NCI-H1048 (cell line): Measurements from ENCODE around the gene STX8.

Source experiments
- DNase-seq: peaks from one replicate; lab custom pipeline; 2025; lab: John Stamatoyannopoulos, UW

Gene STX8

DNA sequence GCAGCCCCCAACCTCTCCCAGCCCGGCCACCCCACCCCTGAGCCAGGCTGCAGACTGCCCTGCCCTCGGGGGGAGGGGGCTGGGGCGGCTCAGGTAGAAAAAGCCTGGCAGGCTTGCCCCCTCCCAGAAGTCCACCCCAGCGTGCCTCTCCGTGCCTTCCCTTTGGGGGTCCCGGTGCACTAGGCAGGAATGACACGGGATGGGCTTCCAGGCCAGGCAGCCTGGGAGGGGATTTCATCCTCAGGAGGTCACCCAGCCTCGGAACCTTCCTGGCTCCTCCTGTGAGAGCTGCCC, 369.3 kb downstream of the STX8 start:
- no peak for DNase-seq

DNA sequence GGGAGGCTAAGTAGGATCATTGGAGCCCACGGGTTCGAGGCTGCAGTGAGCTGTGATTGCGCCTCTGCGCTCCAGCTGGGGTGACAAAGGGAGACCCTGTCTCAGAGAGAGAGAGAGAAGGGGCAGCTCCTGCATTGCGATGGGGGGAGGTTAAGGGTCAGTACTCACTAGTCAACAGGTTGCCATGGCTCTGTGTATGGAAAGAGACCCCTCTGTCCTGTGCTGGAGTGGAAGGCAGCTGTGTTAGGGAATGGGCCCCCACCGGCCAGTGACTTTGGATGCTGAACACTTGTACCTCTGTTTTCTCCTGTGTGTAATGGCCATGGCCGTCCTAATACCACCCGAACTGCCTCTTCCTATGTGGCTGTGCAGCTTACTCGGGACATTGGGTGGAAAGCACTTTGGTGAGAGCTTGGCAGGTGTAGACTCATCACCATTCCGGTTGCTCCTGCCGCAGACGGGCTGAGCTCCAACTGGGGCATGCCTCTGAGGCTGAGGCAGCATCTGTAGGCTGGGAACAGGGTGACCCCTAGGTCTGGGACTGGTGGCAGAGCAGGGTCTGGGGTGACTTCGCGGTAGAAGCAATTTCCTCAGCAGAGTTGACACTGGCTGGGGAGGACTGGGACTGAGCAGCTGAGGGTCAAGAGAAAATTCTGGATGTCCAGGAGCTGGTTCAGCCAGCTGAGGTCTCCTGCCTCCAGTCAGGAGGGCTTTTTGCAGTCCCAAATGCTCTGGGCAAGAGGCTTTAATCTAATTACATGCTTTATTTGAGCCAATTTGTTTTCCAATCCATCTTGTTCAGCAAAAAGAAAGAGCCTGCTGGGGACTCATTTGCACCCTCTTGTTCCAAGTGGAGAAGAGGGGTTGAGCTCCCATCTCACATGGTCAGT, 369.9 kb downstream of the STX8 start:
- no peak for DNase-seq

DNA sequence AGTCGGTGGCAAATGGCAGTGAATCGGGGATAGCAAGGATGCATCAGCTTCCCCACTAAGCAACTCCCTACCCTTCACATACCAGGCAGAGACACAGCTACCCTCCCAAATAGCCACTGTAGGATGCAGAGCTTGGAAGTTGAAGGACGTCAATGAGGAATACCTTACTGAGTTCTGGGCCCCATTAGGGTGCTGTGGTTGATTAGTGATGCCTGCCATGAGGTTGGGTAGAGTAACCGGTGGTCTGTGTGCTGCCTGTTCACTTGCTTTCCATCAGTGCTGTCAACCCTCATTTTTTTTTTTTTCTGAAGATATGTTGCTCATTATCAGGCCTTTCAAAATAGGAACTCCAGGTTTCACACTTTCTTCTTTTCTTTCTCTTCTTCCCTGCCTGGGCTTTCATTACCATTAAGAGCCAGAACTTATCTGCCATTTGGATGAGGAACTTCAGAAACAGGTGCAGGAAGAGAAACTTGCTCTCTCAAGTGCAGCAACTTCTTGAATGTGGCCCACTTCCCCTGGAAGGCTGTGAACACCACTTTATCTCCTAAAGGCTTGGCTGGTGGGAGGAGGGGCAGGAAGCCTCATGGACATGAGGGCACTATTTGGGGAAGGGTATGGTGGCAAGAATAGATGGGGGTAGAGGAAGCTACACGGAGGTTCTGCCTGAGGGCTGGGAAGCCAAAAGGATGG, 370.8 kb downstream of the STX8 start:
- no peak for DNase-seq

DNA sequence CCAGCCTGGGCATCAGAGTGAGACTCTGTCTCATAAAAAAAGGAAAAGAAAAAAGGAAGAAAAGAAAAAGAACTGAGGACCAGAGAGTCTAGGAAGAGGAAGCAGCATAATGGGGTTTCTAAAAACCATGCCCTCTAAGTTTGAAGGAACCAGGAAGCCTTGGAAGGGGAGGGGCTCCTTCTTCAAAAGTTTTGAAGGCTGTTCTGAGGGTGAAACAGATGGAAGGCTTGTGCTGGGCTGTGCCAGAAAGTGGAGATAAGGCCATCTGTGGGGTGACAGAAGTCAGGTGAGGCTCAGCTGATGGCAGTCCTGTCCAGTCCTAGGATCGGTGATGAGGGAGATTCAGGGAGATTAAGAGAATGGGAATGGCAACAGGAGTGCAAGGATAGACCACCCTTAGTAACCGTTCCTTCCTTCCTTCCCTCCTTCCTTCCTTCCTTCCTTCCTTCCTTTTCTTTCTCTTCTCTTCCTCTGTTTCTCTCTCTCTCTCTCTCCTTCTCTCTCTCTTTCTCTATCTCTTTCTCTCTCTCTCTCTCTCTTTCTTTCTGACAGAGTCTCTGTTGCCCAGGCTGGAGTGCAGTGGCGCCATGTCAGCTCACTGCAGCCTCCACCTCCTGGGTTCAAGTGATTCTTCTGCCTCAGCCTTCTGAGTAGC, 371.7 kb downstream of the STX8 start:
- DNase-seq = no peak

DNA sequence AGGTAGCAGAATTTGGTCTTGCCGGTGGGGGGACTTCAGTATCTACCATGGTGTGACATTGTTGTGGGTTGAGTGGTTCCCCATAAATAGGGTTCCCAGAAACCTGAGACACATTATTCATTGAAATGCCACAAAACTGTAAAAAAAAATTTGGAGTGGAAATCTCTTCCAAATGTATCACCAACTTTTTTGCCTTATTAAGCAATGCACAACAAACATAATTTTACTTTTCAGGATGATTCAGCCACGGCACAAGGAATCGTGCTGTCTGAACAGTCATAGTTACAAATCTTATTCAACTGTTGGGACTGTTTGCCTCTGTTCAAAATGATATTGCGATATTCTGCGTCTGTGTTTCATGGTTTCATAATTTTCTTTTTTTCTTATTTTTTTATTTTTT, 373.1 kb downstream of the STX8 start:
- DNase-seq = no peak

DNA sequence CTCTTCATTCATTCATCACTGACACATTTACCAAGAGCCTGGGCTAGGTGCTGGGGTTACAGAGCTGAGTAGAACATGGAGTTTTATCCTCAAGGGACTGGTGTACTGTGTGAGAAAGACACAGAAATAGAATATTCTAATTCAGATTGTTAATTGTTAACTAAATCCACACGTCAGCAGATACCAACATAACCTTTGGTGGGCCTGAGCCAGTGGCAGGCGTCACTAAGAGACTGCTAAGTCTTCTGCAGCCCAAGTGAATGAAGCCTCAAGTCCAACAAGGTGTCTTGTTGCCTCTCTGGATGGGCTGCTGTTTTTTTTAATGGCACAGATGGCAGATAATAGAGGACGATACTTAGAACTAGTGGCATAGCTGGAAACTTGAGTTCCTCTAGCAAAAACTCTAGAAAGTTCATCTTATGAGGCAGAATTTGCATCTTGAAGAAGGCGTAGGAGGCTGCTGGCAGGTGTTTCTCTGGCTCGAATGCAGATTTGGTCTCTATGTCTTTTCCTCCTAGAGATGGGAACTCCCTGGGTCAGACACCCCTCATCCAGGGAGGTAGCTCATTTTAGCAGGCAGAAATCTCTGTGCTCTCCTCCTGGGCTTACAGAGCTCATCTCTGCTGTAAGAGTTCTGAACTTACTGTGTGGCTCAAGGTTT, 374.8 kb downstream of the STX8 start:
- DNase-seq = no peak
